ENCODE measurements around the gene PPY. TPM values are rescaled to one million over a fixed set of nuclear protein-coding genes. Genes with fewer than 3 reads are reported as not detected.

The PPY gene
- total and polyA plus RNA-seq, 10 donors, result not detected

- intact Hi-C loops (cut with DNase I; ENCODE audit: low total_unique reads), result no loop called here
- Histone ChIP-seq H3K27ac (no peak overlapping the region), H3K4me1 (no peaks in the 10 kb centered on the region), H3K27me3 (replicated peaks in 1 of 7) (peaks cover 0 to 43% (median 0%) of the 10 kb centered on the region in 7 donors), H3K9me3 (no peaks in the 10 kb centered on the region), H3K36me3 (no peaks in the 10 kb centered on the region), H3K4me3 (no peak overlapping the region)
- 78 to 84% (median 79%) methylated on average over 4 of the region's 4 CpGs for WGBS, 5 donors
- DNase-seq, result no peak
- TF ChIP-seq POLR2A (IDR thresholded peaks at IDR 0.05), result no peak
- no peak for TF ChIP-seq CTCF (IDR thresholded peaks at IDR 0.05 in 8 of 11, conservative IDR thresholded peaks at IDR 0.05 in 3 of 11)
- TF ChIP-seq POLR2AphosphoS5 (IDR thresholded peaks at IDR 0.05), result no peak
Measured at GRCh38 chr17:43970366-43970765, 28.1 kb upstream of the PPY start.

DNA sequence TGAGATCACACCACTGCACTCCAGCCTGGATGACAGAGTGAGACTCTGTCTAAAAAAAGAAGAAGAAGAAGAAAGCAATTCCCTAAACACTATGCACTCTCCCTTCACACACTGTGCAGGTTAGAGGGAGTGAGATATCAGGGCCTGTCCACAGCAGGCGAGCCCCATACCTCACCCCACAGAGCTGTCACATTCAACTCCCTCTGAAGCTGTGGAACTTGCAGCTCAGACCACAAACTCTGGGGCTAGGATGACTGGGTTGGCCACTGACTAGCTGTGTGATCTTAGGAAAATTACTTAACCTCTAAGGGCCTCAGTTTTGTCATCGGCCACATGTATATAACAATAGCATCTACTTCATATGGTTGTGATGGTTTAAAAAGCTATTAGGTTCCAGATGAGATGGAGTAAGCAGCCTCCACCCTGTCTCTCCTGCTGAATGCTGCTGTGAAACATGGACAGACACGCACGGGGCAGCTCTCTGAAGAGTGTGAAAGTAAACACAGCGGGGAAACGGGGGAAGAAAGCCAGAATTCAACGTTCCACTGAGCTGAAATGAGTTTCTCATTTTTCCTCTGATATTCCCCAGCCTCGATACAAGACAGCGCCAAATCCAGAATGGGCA is 25.1 kb upstream of the PPY start:
- DNase-seq, result no peak
- no peaks in the 10 kb centered on the region for H3K36me3 ChIP-seq
- WGBS, 5 donors, result 57 to 79% (median 74%) methylated on average over 9 of the region's 9 CpGs
- peaks cover 0 to 21% (median 0%) of the 10 kb centered on the region in 7 donors for H3K27me3 ChIP-seq (replicated peaks in 1 of 7)
- intact Hi-C loops (cut with DNase I; ENCODE audit: low total_unique reads), result no loop called here
- no peaks in the 10 kb centered on the region for H3K9me3 ChIP-seq
- H3K4me3 ChIP-seq, result no peak overlapping the region
- H3K27ac ChIP-seq, result no peak overlapping the region
- TF ChIP-seq CTCF (IDR thresholded peaks at IDR 0.05 in 8 of 11, conservative IDR thresholded peaks at IDR 0.05 in 3 of 11) (no peak), POLR2AphosphoS5 (IDR thresholded peaks at IDR 0.05) (no peak), POLR2A (IDR thresholded peaks at IDR 0.05) (no peak)
- H3K4me1 ChIP-seq, result no peaks in the 10 kb centered on the region

DNA sequence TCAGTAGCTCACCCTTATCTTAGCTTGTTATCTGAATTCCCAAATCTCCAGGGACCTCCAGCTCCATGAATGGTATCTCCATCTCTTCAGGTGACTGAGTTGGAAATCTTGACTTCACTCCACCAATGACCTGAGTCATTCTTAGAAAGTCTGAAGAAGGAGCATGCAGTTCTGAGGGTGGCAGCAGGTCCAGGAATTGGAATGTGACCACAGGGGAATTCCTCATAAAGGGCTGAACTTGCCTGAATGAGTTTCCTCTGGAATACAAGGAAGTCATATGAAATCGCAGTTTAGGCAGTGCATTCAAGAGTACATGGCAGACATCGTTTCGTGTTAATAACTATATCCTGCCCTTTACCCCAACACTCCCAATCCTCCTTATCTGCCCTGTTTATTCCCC is 24.0 kb upstream of the PPY start:
- Histone ChIP-seq H3K27me3 (replicated peaks in 1 of 7) (peaks cover 0 to 30% (median 0%) of the 10 kb centered on the region in 7 donors), H3K9me3 (no peaks in the 10 kb centered on the region), H3K27ac (no peak overlapping the region), H3K4me3 (no peak overlapping the region), H3K4me1 (no peaks in the 10 kb centered on the region), H3K36me3 (no peaks in the 10 kb centered on the region)
- TF ChIP-seq POLR2AphosphoS5 (IDR thresholded peaks at IDR 0.05) (no peak), CTCF (IDR thresholded peaks at IDR 0.05 in 8 of 11, conservative IDR thresholded peaks at IDR 0.05 in 3 of 11) (no peak), POLR2A (IDR thresholded peaks at IDR 0.05) (no peak)
- 69 to 84% (median 76%) methylated on average over 3 of the region's 3 CpGs for WGBS, 5 donors
- intact Hi-C loops (cut with DNase I; ENCODE audit: low total_unique reads), result no loop called here
- no peak for DNase-seq

DNA sequence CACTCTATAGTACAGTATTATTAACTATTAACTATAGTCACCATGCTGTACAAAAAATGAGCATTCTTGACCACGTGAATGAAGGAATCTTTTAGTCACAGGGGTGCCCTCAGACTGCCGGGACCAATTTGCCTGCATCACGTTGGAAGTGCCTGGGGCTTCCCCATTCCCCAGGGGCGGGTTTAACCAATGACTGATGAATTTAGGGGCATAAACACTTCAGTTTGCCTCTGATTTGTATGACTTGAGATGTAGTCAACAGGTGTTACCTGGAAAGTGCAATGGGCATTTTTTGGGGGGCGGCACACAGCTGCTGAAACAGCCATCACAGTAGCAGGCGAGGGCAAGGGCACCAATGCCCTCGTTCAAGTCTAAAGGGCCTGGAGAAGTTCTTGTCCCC is 20.2 kb upstream of the PPY start:
- Histone ChIP-seq H3K4me1 (no peaks in the 10 kb centered on the region), H3K27ac (no peak overlapping the region), H3K4me3 (no peak overlapping the region), H3K36me3 (no peaks in the 10 kb centered on the region), H3K27me3 (replicated peaks in 1 of 7) (peaks cover 0 to 23% (median 0%) of the 10 kb centered on the region in 7 donors), H3K9me3 (no peaks in the 10 kb centered on the region)
- no peak for TF ChIP-seq POLR2A (IDR thresholded peaks at IDR 0.05)
- TF ChIP-seq CTCF (IDR thresholded peaks at IDR 0.05 in 8 of 11, conservative IDR thresholded peaks at IDR 0.05 in 3 of 11), result no peak
- no peak for TF ChIP-seq POLR2AphosphoS5 (IDR thresholded peaks at IDR 0.05)
- DNase-seq, result peak; percentile 33
- WGBS, 5 donors, result 52 to 70% (median 58%) methylated on average over 7 of the region's 7 CpGs
- intact Hi-C loops (cut with DNase I; ENCODE audit: low total_unique reads), result no loop called here
